MV-4-11 (cell line): ENCODE results near the gene FAM187B.
"Not testable (repeated sequence)": the region's sequence is repeated elsewhere in the genome, so short reads cannot be mapped to it uniquely, and the experiment has no call there.

Experiments used
- DNase-seq: peaks from one replicate; lab custom pipeline; 2025; lab: John Stamatoyannopoulos, UW

The FAM187B gene

GRCh38 chr19:35262101-35262761, 33.7 kb upstream of the FAM187B start:
- DNase-seq, result no peak

- DNase-seq, result no peak
Observed at GRCh38 chr19:35261356-35262100, 33.0 kb upstream of the FAM187B start.

GRCh38 chr19:35260694-35261304, 32.3 kb upstream of the FAM187B start:
- no peak for DNase-seq

- no peak for DNase-seq
Observed at GRCh38 chr19:35257113-35257461, 28.5 kb upstream of the FAM187B start.

GRCh38 chr19:35256566-35256965, 28.0 kb upstream of the FAM187B start:
- DNase-seq, result no peak

GRCh38 chr19:35254341-35255297, 26.1 kb upstream of the FAM187B start:
- no peak for DNase-seq

- no peak for DNase-seq
Observed at GRCh38 chr19:35253316-35254286, 25.1 kb upstream of the FAM187B start.

GRCh38 chr19:35251456-35251855, 22.9 kb upstream of the FAM187B start:
- no peak for DNase-seq

GRCh38 chr19:35249848-35250711, 21.5 kb upstream of the FAM187B start:
- no peak for DNase-seq

- DNase-seq, result no peak
Observed at GRCh38 chr19:35249146-35249847, 20.8 kb upstream of the FAM187B start.

- no peak for DNase-seq
Observed at GRCh38 chr19:35248310-35249145, 20.0 kb upstream of the FAM187B start, which contains the start of gene LSR. TSS of gene LSR (plus strand) at chr19:35249002. CDS start at chr19:35249023, 21 bp downstream.

GRCh38 chr19:35247526-35248309, 19.2 kb upstream of the FAM187B start:
- DNase-seq, result no peak

- DNase-seq, result no peak
Observed at GRCh38 chr19:35246466-35247092, 18.0 kb upstream of the FAM187B start.

GRCh38 chr19:35241417-35241816, 12.9 kb upstream of the FAM187B start:
- DNase-seq, result peak; percentile 89

GRCh38 chr19:35240327-35240726, 11.8 kb upstream of the FAM187B start:
- DNase-seq, result peak; percentile 79

GRCh38 chr19:35239597-35239996, 11.1 kb upstream of the FAM187B start:
- not testable (repeated sequence) for DNase-seq
